Measurements from ENCODE around the gene VWCE. TPM values are rescaled to one million over a fixed set of nuclear protein-coding genes. Genes with fewer than 3 reads are reported as not detected.

VWCE gene
- total RNA-seq, 1 donor from 2014 or later = 19.2 TPM

GRCh38 chr11:61278001-61278470, 17.1 kb downstream of the VWCE start:
- Histone ChIP-seq H3K27me3 (no peaks in the 10 kb centered on the region), H3K27ac (no peak overlapping the region), H3K4me3 (no peak overlapping the region), H3K36me3 (peaks cover 0 to 4% of the 10 kb centered on the region in 2 donors), H3K4me1 (no peaks in the 10 kb centered on the region), H3K9me3 (no peaks in the 10 kb centered on the region)
- intact Hi-C loops (cut with DNase I) = no loop called here
- TF ChIP-seq, protein P1, sequence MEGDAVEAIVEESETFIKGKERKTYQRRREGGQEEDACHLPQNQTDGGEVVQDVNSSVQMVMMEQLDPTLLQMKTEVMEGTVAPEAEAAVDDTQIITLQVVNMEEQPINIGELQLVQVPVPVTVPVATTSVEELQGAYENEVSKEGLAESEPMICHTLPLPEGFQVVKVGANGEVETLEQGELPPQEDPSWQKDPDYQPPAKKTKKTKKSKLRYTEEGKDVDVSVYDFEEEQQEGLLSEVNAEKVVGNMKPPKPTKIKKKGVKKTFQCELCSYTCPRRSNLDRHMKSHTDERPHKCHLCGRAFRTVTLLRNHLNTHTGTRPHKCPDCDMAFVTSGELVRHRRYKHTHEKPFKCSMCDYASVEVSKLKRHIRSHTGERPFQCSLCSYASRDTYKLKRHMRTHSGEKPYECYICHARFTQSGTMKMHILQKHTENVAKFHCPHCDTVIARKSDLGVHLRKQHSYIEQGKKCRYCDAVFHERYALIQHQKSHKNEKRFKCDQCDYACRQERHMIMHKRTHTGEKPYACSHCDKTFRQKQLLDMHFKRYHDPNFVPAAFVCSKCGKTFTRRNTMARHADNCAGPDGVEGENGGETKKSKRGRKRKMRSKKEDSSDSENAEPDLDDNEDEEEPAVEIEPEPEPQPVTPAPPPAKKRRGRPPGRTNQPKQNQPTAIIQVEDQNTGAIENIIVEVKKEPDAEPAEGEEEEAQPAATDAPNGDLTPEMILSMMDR (IDR thresholded peaks at IDR 0.05) = no peak
- DNase-seq (ENCODE audit: low spot score in 2 of 2) = no peak

- H3K9me3 ChIP-seq = no peaks in the 10 kb centered on the region
- H3K4me1 ChIP-seq = no peaks in the 10 kb centered on the region
- no peaks in the 10 kb centered on the region for H3K27me3 ChIP-seq
- intact Hi-C loops (cut with DNase I) = no loop called here
- TF ChIP-seq, protein P1 (IDR thresholded peaks at IDR 0.05) = no peak
- no peak overlapping the region for H3K4me3 ChIP-seq
- no peak for DNase-seq (ENCODE audit: low spot score in 2 of 2)
- H3K27ac ChIP-seq = no peak overlapping the region
- H3K36me3 ChIP-seq = peaks cover 0 to 4% of the 10 kb centered on the region in 2 donors
Measured at GRCh38 chr11:61277186-61278000, 17.7 kb downstream of the VWCE start.

DNA sequence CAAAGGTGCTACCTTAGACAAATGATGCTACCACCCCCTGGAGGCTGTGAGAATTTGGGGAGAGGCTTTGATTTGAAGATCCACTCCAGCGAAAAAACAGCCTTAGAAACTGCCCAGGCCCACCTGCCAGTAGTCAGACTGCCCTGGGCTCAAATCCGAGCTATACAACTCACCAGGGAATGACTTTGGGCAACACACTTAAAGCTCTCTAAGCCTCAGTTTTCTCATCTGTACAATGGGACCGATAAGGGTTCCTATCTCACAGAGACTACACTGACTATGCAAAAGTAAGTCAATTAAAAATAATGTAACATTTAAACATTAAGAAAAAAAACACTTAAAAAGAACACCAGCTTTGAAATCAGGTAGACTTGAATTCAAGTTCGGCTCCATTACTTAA, 19.9 kb downstream of the VWCE start:
- DNase-seq (ENCODE audit: low spot score in 2 of 2) = no peak
- H3K4me1 ChIP-seq = no peaks in the 10 kb centered on the region
- intact Hi-C loops (cut with DNase I) = no loop called here
- H3K27ac ChIP-seq = no peak overlapping the region
- no peaks in the 10 kb centered on the region for H3K9me3 ChIP-seq
- no peak overlapping the region for H3K4me3 ChIP-seq
- TF ChIP-seq, protein P1 (IDR thresholded peaks at IDR 0.05) = no peak
- H3K27me3 ChIP-seq = no peaks in the 10 kb centered on the region
- H3K36me3 ChIP-seq = no peaks in the 10 kb centered on the region

DNA sequence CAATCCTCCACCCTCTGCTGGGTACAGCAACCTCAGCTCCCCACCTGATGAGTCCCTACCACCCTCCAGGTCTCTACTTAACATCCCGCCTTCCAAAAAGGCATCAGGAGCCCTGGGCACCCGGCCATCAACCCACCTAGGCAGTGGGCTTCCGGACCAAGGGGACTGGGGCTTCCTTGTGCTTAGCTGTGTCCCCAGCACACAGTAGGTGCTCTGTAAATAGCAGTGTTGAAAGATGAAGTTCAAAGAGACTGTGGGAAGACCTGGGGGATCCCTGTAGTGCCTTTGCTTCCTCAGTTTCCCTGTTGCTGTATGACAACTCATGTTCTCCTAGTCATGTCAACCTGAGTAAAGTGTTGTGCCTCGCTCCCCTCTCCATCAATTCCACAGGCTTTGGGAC, 21.0 kb downstream of the VWCE start:
- no peak for DNase-seq (ENCODE audit: low spot score in 2 of 2)
- no peaks in the 10 kb centered on the region for H3K36me3 ChIP-seq
- H3K27ac ChIP-seq = no peak overlapping the region
- intact Hi-C loops (cut with DNase I) = no loop called here
- H3K4me1 ChIP-seq = no peaks in the 10 kb centered on the region
- H3K27me3 ChIP-seq = no peaks in the 10 kb centered on the region
- no peaks in the 10 kb centered on the region for H3K9me3 ChIP-seq
- no peak overlapping the region for H3K4me3 ChIP-seq
- TF ChIP-seq, protein P1 (IDR thresholded peaks at IDR 0.05) = no peak

GRCh38 chr11:61273178-61274078, 21.7 kb downstream of the VWCE start:
- Histone ChIP-seq H3K4me3 (no peak overlapping the region), H3K27me3 (no peaks in the 10 kb centered on the region), H3K36me3 (no peaks in the 10 kb centered on the region), H3K4me1 (no peaks in the 10 kb centered on the region), H3K9me3 (no peaks in the 10 kb centered on the region), H3K27ac (no peak overlapping the region)
- no peak for DNase-seq (ENCODE audit: low spot score in 2 of 2)
- intact Hi-C loops (cut with DNase I) = no loop called here
- TF ChIP-seq, protein P1 (IDR thresholded peaks at IDR 0.05) = no peak
